Nephron progenitor cell (in vitro differentiated cells): ENCODE data around the gene CPSF3.
"Not testable (repeated sequence)": the region's sequence is repeated elsewhere in the genome, so short reads cannot be mapped to it uniquely, and the experiment has no call there.

Experiments
- DNase-seq: peaks from one replicate; pipeline ENCODE4 v3.0.0; 2021
- H3K27ac Mint-ChIP-seq: 2 replicates; pipeline ENCODE4 v1.8.0; 2021; ENCODE audit warnings: mild to moderate bottlenecking, moderate library complexity, mixed read lengths
- H3K27me3 Mint-ChIP-seq: 2 replicates; pipeline ENCODE4 v1.8.0; 2021; ENCODE audit warnings: mild to moderate bottlenecking, low read depth, mixed read lengths; ENCODE audit not compliant: poor library complexity
- H3K36me3 Mint-ChIP-seq: 2 replicates; pipeline ENCODE4 v1.8.0; 2021; ENCODE audit warnings: low read depth, mixed read lengths
- H3K4me1 Mint-ChIP-seq: 2 replicates; pipeline ENCODE4 v1.8.0; 2021; ENCODE audit warnings: mixed read lengths
- H3K4me3 Mint-ChIP-seq: 2 replicates; pipeline ENCODE4 v1.8.0; 2021; ENCODE audit warnings: mild to moderate bottlenecking, moderate library complexity, mixed read lengths
- H3K9me3 Mint-ChIP-seq: 2 replicates; pipeline ENCODE4 v1.8.0; 2021; ENCODE audit warnings: mild to moderate bottlenecking, moderate library complexity, mixed read lengths
- TF ChIP-seq, protein P1 (sequence below): fragments of 200-600 bp; sonication (generic); IDR thresholded peaks from 2 replicates; pipeline ENCODE4 v1.5.0; 2021; ENCODE audit warnings: antibody characterized with exemption

CPSF3 gene

DNA sequence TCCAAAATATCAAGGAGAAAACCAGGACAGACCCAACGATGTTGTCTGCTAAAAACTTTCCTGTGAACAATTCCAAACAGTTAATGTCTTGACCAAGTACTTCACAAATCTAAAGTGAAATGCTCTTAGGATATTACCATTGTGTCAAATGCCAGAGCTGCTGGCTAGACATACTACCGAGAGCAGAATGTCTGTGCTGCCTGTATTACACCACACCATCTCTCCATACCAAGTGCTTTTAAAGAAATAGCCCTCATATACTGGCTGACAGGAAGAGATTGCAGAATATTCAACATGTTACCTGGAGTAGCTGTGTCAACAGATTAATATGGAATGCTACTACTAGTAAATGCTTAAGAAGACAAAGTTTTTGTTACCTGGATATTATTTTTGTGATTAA, 69.5 kb downstream of the CPSF3 start:
- Mint-ChIP-seq H3K27ac (no peak overlapping the region), H3K27me3 (no peaks in the 10 kb centered on the region), H3K4me3 (no peak overlapping the region), H3K4me1 (no peaks in the 10 kb centered on the region), H3K36me3 (peaks cover 68% of the 10 kb centered on the region), H3K9me3 (no peaks in the 10 kb centered on the region)
- DNase-seq, result no peak
- TF ChIP-seq, protein P1, sequence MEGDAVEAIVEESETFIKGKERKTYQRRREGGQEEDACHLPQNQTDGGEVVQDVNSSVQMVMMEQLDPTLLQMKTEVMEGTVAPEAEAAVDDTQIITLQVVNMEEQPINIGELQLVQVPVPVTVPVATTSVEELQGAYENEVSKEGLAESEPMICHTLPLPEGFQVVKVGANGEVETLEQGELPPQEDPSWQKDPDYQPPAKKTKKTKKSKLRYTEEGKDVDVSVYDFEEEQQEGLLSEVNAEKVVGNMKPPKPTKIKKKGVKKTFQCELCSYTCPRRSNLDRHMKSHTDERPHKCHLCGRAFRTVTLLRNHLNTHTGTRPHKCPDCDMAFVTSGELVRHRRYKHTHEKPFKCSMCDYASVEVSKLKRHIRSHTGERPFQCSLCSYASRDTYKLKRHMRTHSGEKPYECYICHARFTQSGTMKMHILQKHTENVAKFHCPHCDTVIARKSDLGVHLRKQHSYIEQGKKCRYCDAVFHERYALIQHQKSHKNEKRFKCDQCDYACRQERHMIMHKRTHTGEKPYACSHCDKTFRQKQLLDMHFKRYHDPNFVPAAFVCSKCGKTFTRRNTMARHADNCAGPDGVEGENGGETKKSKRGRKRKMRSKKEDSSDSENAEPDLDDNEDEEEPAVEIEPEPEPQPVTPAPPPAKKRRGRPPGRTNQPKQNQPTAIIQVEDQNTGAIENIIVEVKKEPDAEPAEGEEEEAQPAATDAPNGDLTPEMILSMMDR, result no peak

DNA sequence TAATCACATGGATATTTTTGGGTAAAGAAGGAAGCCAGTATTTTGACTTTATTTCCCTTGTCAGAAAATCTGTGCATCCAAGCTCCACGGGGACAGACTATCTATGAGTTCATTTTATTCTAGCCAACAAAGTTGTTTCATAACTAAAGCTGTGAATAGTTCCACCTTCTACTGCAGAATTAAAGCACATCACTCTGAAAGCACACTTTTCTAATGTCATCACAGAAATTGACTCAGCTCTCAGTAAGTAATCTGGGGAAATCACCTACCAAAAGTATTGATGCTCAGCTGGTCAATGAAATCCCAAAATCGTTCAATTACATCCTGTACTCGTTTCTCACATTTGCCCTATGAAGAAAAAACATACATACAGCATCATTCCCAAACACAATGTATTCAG, 70.0 kb downstream of the CPSF3 start:
- H3K27me3 Mint-ChIP-seq, result no peaks in the 10 kb centered on the region
- DNase-seq, result no peak
- TF ChIP-seq, protein P1, result no peak
- peaks cover 69% of the 10 kb centered on the region for H3K36me3 Mint-ChIP-seq
- no peak overlapping the region for H3K4me3 Mint-ChIP-seq
- H3K27ac Mint-ChIP-seq, result no peak overlapping the region
- H3K9me3 Mint-ChIP-seq, result no peaks in the 10 kb centered on the region
- H3K4me1 Mint-ChIP-seq, result no peaks in the 10 kb centered on the region

DNA sequence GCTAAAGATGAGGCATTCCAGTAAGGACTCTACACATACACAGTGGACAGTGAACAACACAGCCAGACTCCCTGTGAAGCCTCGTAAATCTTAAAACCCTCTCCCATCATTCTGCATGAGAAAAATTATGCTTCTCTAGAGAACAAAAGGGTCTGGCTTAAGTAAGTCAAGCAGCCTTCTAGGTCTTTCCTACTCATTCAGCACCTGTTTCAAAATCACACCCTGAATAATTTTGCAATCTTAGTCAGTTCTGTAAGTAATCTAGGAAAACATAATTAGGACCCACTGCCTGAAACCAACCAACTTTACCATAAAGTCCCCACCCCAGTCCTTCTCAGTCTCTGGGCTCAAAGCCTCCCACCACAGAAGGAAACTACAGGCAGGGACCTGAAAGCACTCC, 70.6 kb downstream of the CPSF3 start:
- Mint-ChIP-seq H3K4me1 (no peaks in the 10 kb centered on the region), H3K27ac (no peak overlapping the region), H3K27me3 (no peaks in the 10 kb centered on the region), H3K36me3 (peaks cover 69% of the 10 kb centered on the region), H3K9me3 (no peaks in the 10 kb centered on the region), H3K4me3 (no peak overlapping the region)
- no peak for DNase-seq
- TF ChIP-seq, protein P1, result no peak

DNA sequence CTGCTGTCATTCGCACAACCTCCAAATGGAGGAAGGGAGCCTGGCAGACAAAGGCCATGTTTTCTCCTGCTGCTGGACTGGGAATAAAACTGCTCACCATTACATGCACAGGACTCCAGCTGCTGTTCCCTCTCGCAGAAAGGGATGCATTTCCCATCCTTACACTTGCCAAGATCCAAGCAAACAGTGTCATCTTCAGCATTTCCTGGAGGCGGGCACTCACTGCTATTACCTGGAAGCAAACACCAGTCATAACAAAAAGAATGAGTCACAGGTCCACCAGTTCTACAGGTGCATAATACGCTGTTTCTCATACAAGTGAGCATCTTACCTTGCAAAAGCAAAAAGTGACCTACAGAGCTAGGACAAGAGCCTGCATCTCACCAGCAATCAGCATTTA, 73.6 kb downstream of the CPSF3 start:
- Mint-ChIP-seq H3K27ac (peak overlapping the region; percentile 50), H3K27me3 (no peaks in the 10 kb centered on the region), H3K4me3 (no peak overlapping the region), H3K4me1 (no peaks in the 10 kb centered on the region), H3K36me3 (peaks cover 83% of the 10 kb centered on the region), H3K9me3 (no peaks in the 10 kb centered on the region)
- TF ChIP-seq, protein P1, result no peak
- no peak for DNase-seq

DNA sequence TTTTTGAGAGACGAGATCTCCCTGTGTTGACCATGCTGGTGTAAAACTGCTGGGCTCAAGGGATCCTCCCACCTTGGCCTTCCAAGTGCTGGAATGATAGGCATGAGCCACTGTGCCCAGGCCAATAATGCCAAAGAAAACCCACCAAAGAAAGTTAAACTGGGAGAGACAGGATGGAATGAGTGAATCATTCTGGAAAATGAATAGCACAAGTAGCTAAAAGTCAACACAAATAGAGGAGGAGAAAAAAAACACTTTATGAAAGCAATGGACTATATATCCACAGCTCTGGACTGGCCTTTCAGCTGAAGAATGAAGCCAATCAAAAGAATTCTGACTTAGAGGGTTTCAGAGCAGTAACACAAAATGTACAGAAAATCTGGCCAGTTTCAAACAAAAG, 74.8 kb downstream of the CPSF3 start:
- TF ChIP-seq, protein P1, result no peak
- H3K36me3 Mint-ChIP-seq, result peaks cover 84% of the 10 kb centered on the region
- H3K9me3 Mint-ChIP-seq, result no peaks in the 10 kb centered on the region
- no peaks in the 10 kb centered on the region for H3K27me3 Mint-ChIP-seq
- no peak overlapping the region for H3K4me3 Mint-ChIP-seq
- H3K4me1 Mint-ChIP-seq, result no peaks in the 10 kb centered on the region
- H3K27ac Mint-ChIP-seq, result peak overlapping the region; percentile 23
- no peak for DNase-seq

DNA sequence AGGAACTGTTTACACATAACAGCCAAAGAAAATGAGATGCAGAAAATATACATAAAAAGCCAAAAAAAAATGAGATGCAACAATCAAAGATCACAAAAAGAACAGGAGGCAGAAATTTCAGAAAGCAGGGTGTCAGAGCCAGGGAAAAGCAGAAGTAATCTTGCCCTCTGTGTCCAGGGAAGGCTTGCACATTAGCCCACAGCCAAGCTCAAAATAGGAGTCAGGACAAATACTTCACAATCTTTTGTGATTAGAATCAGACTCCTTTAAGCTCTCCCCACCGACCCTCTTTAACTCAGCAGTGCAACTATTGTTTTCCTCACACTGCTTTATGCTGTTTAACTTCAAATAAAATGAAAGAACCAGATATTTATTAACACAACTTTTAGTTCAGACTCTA, 85.5 kb downstream of the CPSF3 start:
- Mint-ChIP-seq H3K36me3 (peaks cover 67% of the 10 kb centered on the region), H3K9me3 (no peaks in the 10 kb centered on the region), H3K27ac (no peak overlapping the region), H3K4me3 (no peak overlapping the region), H3K27me3 (peaks cover 4% of the 10 kb centered on the region), H3K4me1 (no peaks in the 10 kb centered on the region)
- TF ChIP-seq, protein P1, result no peak
- DNase-seq, result no peak

DNA sequence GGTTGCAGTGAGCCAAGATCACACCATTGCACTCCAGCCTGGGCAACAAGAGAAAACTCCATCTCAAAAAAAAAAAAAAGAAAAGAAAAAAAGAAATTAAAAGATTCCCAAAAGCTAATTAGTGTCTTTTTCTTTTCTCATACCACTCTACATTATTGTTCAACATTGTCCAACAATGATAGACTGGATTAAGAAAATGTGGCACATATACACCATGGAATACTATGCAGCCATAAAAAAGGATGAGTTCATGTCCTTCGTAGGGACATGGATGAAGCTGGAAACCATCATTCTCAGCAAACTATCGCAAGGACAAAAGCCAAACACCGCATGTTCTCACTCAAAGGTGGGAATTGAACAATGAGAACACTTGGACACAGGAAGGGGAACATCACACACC, 90.5 kb downstream of the CPSF3 start:
- H3K27me3 Mint-ChIP-seq, H3K9me3 Mint-ChIP-seq: not testable (repeated sequence)
- H3K36me3 Mint-ChIP-seq, result peaks cover 61% of the 10 kb centered on the region

More for the DNA sequence above, 90.5 kb downstream of the CPSF3 start:
- H3K27ac Mint-ChIP-seq, H3K4me3 Mint-ChIP-seq, DNase-seq, H3K4me1 Mint-ChIP-seq: not testable (repeated sequence)
